Panc1 (cell line): Measurements from ENCODE around the gene CYP2R1. TPM values are rescaled to one million over a fixed set of nuclear protein-coding genes. Genes with fewer than 3 reads are reported as not detected.

ENCODE experiments used
- ATAC-seq: fragments of 200-7000 bp; cut with Tn5 transposase; 2 replicates; pipeline ENCODE4 v1.9.1; 2020; ENCODE audit warnings: mild to moderate bottlenecking, moderate library complexity
- BruUV-seq: library from RNA; stranded (reverse); fragments of 400-500 nt; replicated peaks from 2 replicates; lab custom pipeline; 2021; lab: Mats Ljungman, UMichigan
- CTCF ChIA-PET: fragments of 300-600 bp; sonication (Branson Sonifier 250); formaldehyde crosslinking; loops from one replicate; lab custom pipeline; 2022; ENCODE audit warnings: antibody characterized with exemption; lab: Charles Lee
- POLR2A ChIA-PET: fragments of 300-600 bp; sonication (Branson Sonifier 250); formaldehyde crosslinking; loops from one replicate; lab custom pipeline; 2022; ENCODE audit warnings: antibody characterized with exemption; lab: Charles Lee
- DNase-seq: peaks from one replicate; pipeline ENCODE4 v3.0.0-alpha.2; 2010; ENCODE audit warnings: low read depth, low spot score
- H3K27ac ChIP-seq: 2 replicates; pipeline ENCODE4 v1.5.1; 2011; ENCODE audit warnings: mild to moderate bottlenecking, low read length, inconsistent platforms
- H3K27me3 ChIP-seq: fragments of 200-500 bp; sonication (Bioruptor generic); 2 replicates; pipeline ENCODE4 v1.6.0; 2014; ENCODE audit warnings: low read length, inconsistent platforms; ENCODE audit not compliant: control insufficient read depth, insufficient read depth
- H3K36me3 ChIP-seq: fragments of 200-500 bp; sonication (Bioruptor generic); 2 replicates; pipeline ENCODE4 v1.5.1; 2014; ENCODE audit warnings: inconsistent platforms, mild to moderate bottlenecking, low read length, moderate library complexity; ENCODE audit not compliant: control insufficient read depth, insufficient read depth
- H3K4me1 ChIP-seq: 2 replicates; pipeline ENCODE4 v1.5.1; 2011; ENCODE audit warnings: inconsistent platforms, mild to moderate bottlenecking, low read length, moderate library complexity; ENCODE audit not compliant: control insufficient read depth, insufficient read depth
- H3K4me3 ChIP-seq, 2 experiments: 2 replicates each; pipeline ENCODE4 v1.5.1; 2011 to 2012; ENCODE audit warnings: low read depth in 2 of 2, low read length in 2 of 2, mild to moderate bottlenecking in 2 of 2, inconsistent platforms in 1 of 2, moderate library complexity in 1 of 2
- H3K9me3 ChIP-seq: fragments of 200-500 bp; sonication (Bioruptor generic); 2 replicates; pipeline ENCODE4 v1.5.1; 2014; ENCODE audit warnings: low read depth, mild to moderate bottlenecking, inconsistent platforms, low read length, moderate library complexity; ENCODE audit not compliant: control insufficient read depth, insufficient read depth
- POLR2AphosphoS5 ChIP-seq: IDR thresholded peaks from 2 replicates; pipeline ENCODE4 v1.6.1; 2012; ENCODE audit warnings: mild to moderate bottlenecking, low read depth, low read length, moderate library complexity
- SIN3A ChIP-seq: IDR thresholded peaks from 2 replicates; pipeline ENCODE4 v1.6.1; 2012; ENCODE audit warnings: low read depth, mild to moderate bottlenecking, low read length, moderate library complexity, borderline replicate concordance; ENCODE audit not compliant: insufficient read depth
- TCF7L2 ChIP-seq: IDR thresholded peaks from 2 replicates; pipeline ENCODE4 v1.6.1; 2011; ENCODE audit warnings: mild to moderate bottlenecking, low read depth, low read length, inconsistent platforms
- in situ Hi-C: cut with HindIII; loops from 2 replicates; pipeline ENCODE4 v1.10.0; 2016; ENCODE audit warnings: low sequenced_read_pairs, low pct_unique_long_range_greater_than_20kb
- intact Hi-C: fragments of 100-400 bp; cut with micrococcal nuclease; formaldehyde crosslinking; loops from one replicate; pipeline ENCODE4 v1.10.0; 2022; ENCODE audit not compliant: unreplicated experiment
- total RNA-seq: library from RNA; stranded (reverse); gene quantifications from one replicate; pipeline ENCODE4 v1.2.1, GENCODE V29; 2021; ENCODE audit not compliant: unreplicated experiment
- TF ChIP-seq, protein P1 (sequence below), 2 experiments: IDR thresholded peaks; 2 replicates each; pipeline ENCODE4 v1.6.1; 2011 to 2012; ENCODE audit warnings: low read depth in 2 of 2, control low read depth in 1 of 2, low read length in 1 of 2, mild to moderate bottlenecking in 1 of 2, moderate library complexity in 1 of 2; ENCODE audit not compliant: insufficient read depth in 1 of 2
- TF ChIP-seq, protein P2 (sequence below): fragments of 450-650 bp; IDR thresholded peaks from 2 replicates; pipeline ENCODE4 v1.5.1; 2017; ENCODE audit warnings: mild to moderate bottlenecking

The CYP2R1 gene
- total RNA-seq, 1 experiment from 2014 or later, result 11.2 TPM

DNA sequence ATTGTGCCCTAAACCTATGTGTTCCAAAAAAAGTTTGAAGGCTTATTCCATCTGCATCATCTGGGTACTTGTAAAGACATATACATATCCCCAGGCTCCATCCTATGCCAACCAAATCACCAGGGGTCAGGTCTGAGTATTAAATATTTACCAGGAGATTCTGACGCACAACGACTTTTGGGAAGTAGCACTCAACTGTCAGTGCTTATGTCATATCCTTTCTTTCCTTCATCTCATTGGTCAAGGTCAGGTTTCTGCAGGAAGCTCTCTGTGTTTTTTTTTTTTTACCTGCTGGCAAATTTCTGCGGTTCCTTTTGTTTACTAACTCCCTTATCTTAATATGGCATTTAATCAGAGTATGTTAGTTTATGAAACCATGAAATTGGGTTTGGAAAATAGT lies 22.5 kb upstream of the CYP2R1 start:
- no peaks in the 10 kb centered on the region for H3K4me1 ChIP-seq
- no peak for ATAC-seq
- DNase-seq, result no peak
- no peaks in the 10 kb centered on the region for H3K9me3 ChIP-seq
- intact Hi-C loops (no loop called here), in situ Hi-C loops (no loop called here)
- no peak overlapping the region for H3K27ac ChIP-seq
- TF ChIP-seq SIN3A (no peak), POLR2AphosphoS5 (no peak), TCF7L2 (no peak)
- TF ChIP-seq, protein P1, sequence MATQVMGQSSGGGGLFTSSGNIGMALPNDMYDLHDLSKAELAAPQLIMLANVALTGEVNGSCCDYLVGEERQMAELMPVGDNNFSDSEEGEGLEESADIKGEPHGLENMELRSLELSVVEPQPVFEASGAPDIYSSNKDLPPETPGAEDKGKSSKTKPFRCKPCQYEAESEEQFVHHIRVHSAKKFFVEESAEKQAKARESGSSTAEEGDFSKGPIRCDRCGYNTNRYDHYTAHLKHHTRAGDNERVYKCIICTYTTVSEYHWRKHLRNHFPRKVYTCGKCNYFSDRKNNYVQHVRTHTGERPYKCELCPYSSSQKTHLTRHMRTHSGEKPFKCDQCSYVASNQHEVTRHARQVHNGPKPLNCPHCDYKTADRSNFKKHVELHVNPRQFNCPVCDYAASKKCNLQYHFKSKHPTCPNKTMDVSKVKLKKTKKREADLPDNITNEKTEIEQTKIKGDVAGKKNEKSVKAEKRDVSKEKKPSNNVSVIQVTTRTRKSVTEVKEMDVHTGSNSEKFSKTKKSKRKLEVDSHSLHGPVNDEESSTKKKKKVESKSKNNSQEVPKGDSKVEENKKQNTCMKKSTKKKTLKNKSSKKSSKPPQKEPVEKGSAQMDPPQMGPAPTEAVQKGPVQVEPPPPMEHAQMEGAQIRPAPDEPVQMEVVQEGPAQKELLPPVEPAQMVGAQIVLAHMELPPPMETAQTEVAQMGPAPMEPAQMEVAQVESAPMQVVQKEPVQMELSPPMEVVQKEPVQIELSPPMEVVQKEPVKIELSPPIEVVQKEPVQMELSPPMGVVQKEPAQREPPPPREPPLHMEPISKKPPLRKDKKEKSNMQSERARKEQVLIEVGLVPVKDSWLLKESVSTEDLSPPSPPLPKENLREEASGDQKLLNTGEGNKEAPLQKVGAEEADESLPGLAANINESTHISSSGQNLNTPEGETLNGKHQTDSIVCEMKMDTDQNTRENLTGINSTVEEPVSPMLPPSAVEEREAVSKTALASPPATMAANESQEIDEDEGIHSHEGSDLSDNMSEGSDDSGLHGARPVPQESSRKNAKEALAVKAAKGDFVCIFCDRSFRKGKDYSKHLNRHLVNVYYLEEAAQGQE (IDR thresholded peaks at IDR 0.05; ENCODE audit: insufficient read depth in 1 of 2, low read depth in 2 of 2, low read length in 1 of 2), result no peak
- TF ChIP-seq, protein P2, sequence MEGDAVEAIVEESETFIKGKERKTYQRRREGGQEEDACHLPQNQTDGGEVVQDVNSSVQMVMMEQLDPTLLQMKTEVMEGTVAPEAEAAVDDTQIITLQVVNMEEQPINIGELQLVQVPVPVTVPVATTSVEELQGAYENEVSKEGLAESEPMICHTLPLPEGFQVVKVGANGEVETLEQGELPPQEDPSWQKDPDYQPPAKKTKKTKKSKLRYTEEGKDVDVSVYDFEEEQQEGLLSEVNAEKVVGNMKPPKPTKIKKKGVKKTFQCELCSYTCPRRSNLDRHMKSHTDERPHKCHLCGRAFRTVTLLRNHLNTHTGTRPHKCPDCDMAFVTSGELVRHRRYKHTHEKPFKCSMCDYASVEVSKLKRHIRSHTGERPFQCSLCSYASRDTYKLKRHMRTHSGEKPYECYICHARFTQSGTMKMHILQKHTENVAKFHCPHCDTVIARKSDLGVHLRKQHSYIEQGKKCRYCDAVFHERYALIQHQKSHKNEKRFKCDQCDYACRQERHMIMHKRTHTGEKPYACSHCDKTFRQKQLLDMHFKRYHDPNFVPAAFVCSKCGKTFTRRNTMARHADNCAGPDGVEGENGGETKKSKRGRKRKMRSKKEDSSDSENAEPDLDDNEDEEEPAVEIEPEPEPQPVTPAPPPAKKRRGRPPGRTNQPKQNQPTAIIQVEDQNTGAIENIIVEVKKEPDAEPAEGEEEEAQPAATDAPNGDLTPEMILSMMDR, result no peak
- POLR2A ChIA-PET, result interaction anchor here (0.6 kb wide), 1 partner anchor 101 kb away, joined by 5 read pairs; no protein-coding TSS in a partner anchor
- no peak overlapping the region for H3K4me3 ChIP-seq
- H3K27me3 ChIP-seq, result peaks cover 13% of the 10 kb centered on the region
- H3K36me3 ChIP-seq, result no peaks in the 10 kb centered on the region
- BruUV-seq, result no TSS peak
- CTCF ChIA-PET, result interaction anchor here (1.2 kb wide), 1 partner anchor 275 kb away, joined by 10 read pairs; no protein-coding TSS in a partner anchor

DNA sequence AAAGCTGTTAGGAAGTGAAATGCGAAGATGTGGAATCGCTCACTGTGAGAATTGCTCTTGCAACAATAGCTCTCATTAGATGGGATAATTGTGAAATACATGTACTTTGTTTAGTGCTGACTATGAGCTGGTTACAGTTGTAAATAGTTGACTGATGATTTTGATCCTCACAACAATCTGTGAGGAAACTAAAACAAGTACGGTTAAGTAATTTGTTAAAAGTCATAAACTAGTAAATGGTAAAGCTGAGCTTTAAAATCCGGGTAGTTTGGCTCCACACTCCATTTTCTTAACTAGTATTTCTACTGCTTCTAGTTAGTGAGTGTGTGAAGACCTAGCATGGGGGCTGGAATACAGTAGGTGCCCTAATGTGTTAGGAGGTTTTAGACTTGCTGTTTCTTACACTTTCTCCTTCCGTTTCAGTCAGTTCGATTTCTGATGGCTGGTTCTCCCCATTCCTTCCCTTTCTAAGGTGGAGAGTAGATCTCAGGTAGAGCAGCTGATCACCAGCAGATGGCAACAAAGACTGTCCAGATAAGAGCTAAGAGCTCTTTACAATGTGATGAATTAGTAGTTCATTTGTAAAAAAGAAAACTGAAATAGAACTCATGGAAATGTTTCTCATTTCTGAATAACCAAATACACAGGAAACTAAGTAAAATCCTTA lies 16.3 kb upstream of the CYP2R1 start:
- peak overlapping the region in 1 of 2 experiments; percentile 14; a peak in 2 of 4 replicates for H3K4me3 ChIP-seq
- ChIA-PET CTCF (interaction anchor here (0.5 to 3.0 kb wide), 21 partner anchors 17 to 697 kb away, joined by 3 to 44 read pairs (median 4); partner anchors contain the start of genes CALCB, CYP2R1 and PSMA1), POLR2A (interaction anchor here (0.7 kb wide), 1 partner anchor 165 kb away, joined by 5 read pairs; the partner anchor contains the start of gene CALCB)
- no peaks in the 10 kb centered on the region for H3K9me3 ChIP-seq
- DNase-seq (no peak), ATAC-seq (peak; percentile 76)
- BruUV-seq, result no TSS peak
- in situ Hi-C loops, result no loop called here
- no peak overlapping the region for H3K27ac ChIP-seq
- intact Hi-C loops, result loop anchor here (1.0 to 2.0 kb wide), 3 partner anchors 98 to 300 kb away; no protein-coding TSS in a partner anchor
- H3K4me1 ChIP-seq, result peaks cover 5% of the 10 kb centered on the region; the same call in 1 of the 2 replicates
- no peaks in the 10 kb centered on the region for H3K36me3 ChIP-seq
- H3K27me3 ChIP-seq, result peaks cover 10% of the 10 kb centered on the region
- TF ChIP-seq SIN3A, result no peak
- TF ChIP-seq, protein P2, result peak; percentile 32; the same call in 1 of the 2 replicates
- no peak for TF ChIP-seq POLR2AphosphoS5
- no peak for TF ChIP-seq TCF7L2
- TF ChIP-seq, protein P1 (IDR thresholded peaks at IDR 0.05; ENCODE audit: insufficient read depth in 1 of 2, low read depth in 2 of 2, low read length in 1 of 2), result no peak
